PC-3 (cell line): Measurements from ENCODE around the gene GNRHR. TPM values are rescaled to one million over a fixed set of nuclear protein-coding genes. Genes with fewer than 3 reads are reported as not detected.
"Not testable (repeated sequence)": the region's sequence is repeated elsewhere in the genome, so short reads cannot be mapped to it uniquely, and the experiment has no call there.

Source experiments
- ATAC-seq: fragments of 200-7000 bp; cut with Tn5 transposase; 2 replicates; pipeline ENCODE4 v1.9.1; 2020; ENCODE audit warnings: mild to moderate bottlenecking, moderate library complexity
- BruUV-seq: library from RNA; stranded (reverse); fragments of 400-500 nt; replicated peaks from 2 replicates; lab custom pipeline; 2021; lab: Mats Ljungman, UMichigan
- CTCF ChIA-PET: fragments of 300-600 bp; sonication (Branson Sonifier 250); formaldehyde crosslinking; loops from one replicate; lab custom pipeline; 2022; ENCODE audit warnings: antibody characterized with exemption; lab: Charles Lee
- POLR2A ChIA-PET: fragments of 300-600 bp; sonication (Branson Sonifier 250); formaldehyde crosslinking; loops from one replicate; lab custom pipeline; 2022; ENCODE audit warnings: antibody characterized with exemption; ENCODE audit not compliant: unreplicated experiment; lab: Charles Lee
- DNase-seq: peaks from one replicate; pipeline ENCODE4 v3.0.0-alpha.2; 2015
- H2AFZ ChIP-seq: fragments of 300-600 bp; sonication (generic); 2 replicates; pipeline ENCODE4 v1.6.0; 2016; ENCODE audit warnings: antibody characterized with exemption, low read length
- H3F3A ChIP-seq: fragments of 300-600 bp; sonication (generic); one replicate; pipeline ENCODE4 v1.6.0; 2017; ENCODE audit warnings: antibody characterized with exemption, low read length, control low read depth, mild to moderate bottlenecking; ENCODE audit not compliant: unreplicated experiment
- H3K27ac ChIP-seq: fragments of 300-600 bp; sonication (generic); 2 replicates; pipeline ENCODE4 v1.5.1; 2016; ENCODE audit warnings: mild to moderate bottlenecking, low read length
- H3K27me3 ChIP-seq: fragments of 300-600 bp; sonication (generic); 2 replicates; pipeline ENCODE4 v1.6.1; 2016; ENCODE audit warnings: low read length, mixed read lengths
- H3K36me3 ChIP-seq: fragments of 300-600 bp; sonication (generic); 2 replicates; pipeline ENCODE4 v1.6.1; 2016; ENCODE audit warnings: low read depth, mixed run types, low read length, mixed read lengths
- H3K4me1 ChIP-seq: fragments of 300-600 bp; sonication (generic); 2 replicates; pipeline ENCODE4 v1.5.1; 2016; ENCODE audit warnings: low read length; ENCODE audit not compliant: insufficient read depth
- H3K4me2 ChIP-seq: fragments of 300-600 bp; sonication (generic); 2 replicates; pipeline ENCODE4 v1.6.0; 2016; ENCODE audit warnings: low read length
- H3K4me3 ChIP-seq: fragments of 300-600 bp; sonication (generic); 2 replicates; pipeline ENCODE4 v1.5.1; 2016; ENCODE audit warnings: mild to moderate bottlenecking, low read length, mixed read lengths
- H3K79me2 ChIP-seq: fragments of 300-600 bp; sonication (generic); 2 replicates; pipeline ENCODE4 v1.6.1; 2017; ENCODE audit warnings: low read length, mixed read lengths
- H3K9ac ChIP-seq: fragments of 300-600 bp; sonication (generic); 2 replicates; pipeline ENCODE4 v1.6.0; 2016; ENCODE audit warnings: mild to moderate bottlenecking, low read length
- H3K9me2 ChIP-seq: fragments of 300-600 bp; sonication (generic); replicated peaks from 2 replicates; pipeline ENCODE4 v1.6.1; 2016; ENCODE audit warnings: mixed run types, low read length, mixed read lengths
- H3K9me3 ChIP-seq: fragments of 300-600 bp; sonication (generic); 2 replicates; pipeline ENCODE4 v1.6.1; 2016; ENCODE audit warnings: low read length, mixed read lengths
- H4K20me1 ChIP-seq: fragments of 300-600 bp; sonication (generic); 2 replicates; pipeline ENCODE4 v1.6.1; 2016; ENCODE audit warnings: low read length, mixed read lengths
- CTCF ChIP-seq: fragments of 300-600 bp; sonication (generic); conservative IDR thresholded peaks from 2 replicates; pipeline ENCODE4 v1.5.1; 2017; ENCODE audit warnings: antibody characterized with exemption, low read depth, mild to moderate bottlenecking, low read length
- EZH2 ChIP-seq: fragments of 300-600 bp; sonication (generic); IDR thresholded peaks from one replicate; pipeline ENCODE4 v1.6.1; 2017; ENCODE audit warnings: antibody characterized with exemption, mild to moderate bottlenecking, low read length; ENCODE audit not compliant: unreplicated experiment
- EZH2phosphoT487 ChIP-seq: fragments of 300-600 bp; sonication (generic); IDR thresholded peaks from 2 replicates; pipeline ENCODE4 v1.6.1; 2018; ENCODE audit warnings: mild to moderate bottlenecking, antibody characterized with exemption, low read length, borderline replicate concordance
- intact Hi-C: fragments of 100-400 bp; cut with micrococcal nuclease; formaldehyde crosslinking; loops from 2 replicates; pipeline ENCODE4 v1.9.0; 2023
- total RNA-seq: library from RNA; depleted of rRNA; stranded (reverse); fragments of >200 nt; gene quantifications from 2 replicates; pipeline ENCODE4 v1.2.3, GENCODE V29; 2014

GNRHR gene
- total RNA-seq, 1 experiment from 2014 or later, result not detected

GRCh38 chr4:67743194-67743593, 11.0 kb downstream of the GNRHR start:
- Histone ChIP-seq H4K20me1 (no peaks in the 10 kb centered on the region), H3K9me3 (no peaks in the 10 kb centered on the region), H3F3A (no peaks in the 10 kb centered on the region), H3K4me2 (no peak overlapping the region), H2AFZ (no peak overlapping the region), H3K27me3 (no peaks in the 10 kb centered on the region), H3K4me3 (no peak overlapping the region), H3K9me2 (no peaks in the 10 kb centered on the region), H3K4me1 (no peaks in the 10 kb centered on the region), H3K79me2 (no peaks in the 10 kb centered on the region), H3K36me3 (no peaks in the 10 kb centered on the region), H3K27ac (no peak overlapping the region), H3K9ac (no peak overlapping the region)
- TF ChIP-seq EZH2, result no peak
- no peak for TF ChIP-seq CTCF
- ATAC-seq (no peak), DNase-seq (no peak)
- intact Hi-C loops, result no loop called here
- no TSS peak for BruUV-seq
- POLR2A ChIA-PET, result no interaction called here
- CTCF ChIA-PET, result no interaction called here

- Histone ChIP-seq H3K9me3 (no peaks in the 10 kb centered on the region), H3K4me3 (no peak overlapping the region), H3K4me1 (no peaks in the 10 kb centered on the region), H3K27me3 (no peaks in the 10 kb centered on the region), H3K36me3 (no peaks in the 10 kb centered on the region), H3K27ac (no peak overlapping the region), H3K79me2 (no peaks in the 10 kb centered on the region), H3K9me2 (no peaks in the 10 kb centered on the region), H2AFZ (no peak overlapping the region), H3K4me2 (no peak overlapping the region), H3K9ac (no peak overlapping the region), H3F3A (no peaks in the 10 kb centered on the region), H4K20me1 (no peaks in the 10 kb centered on the region)
- POLR2A ChIA-PET, result interaction anchor here (0.6 kb wide), 1 partner anchor 39 kb away, joined by 4 read pairs; no protein-coding TSS in a partner anchor
- intact Hi-C loops, result no loop called here
- TF ChIP-seq EZH2 (no peak), EZH2phosphoT487 (no peak), CTCF (no peak)
- DNase-seq (no peak), ATAC-seq (no peak)
- no TSS peak for BruUV-seq
- CTCF ChIA-PET, result no interaction called here
Measured at GRCh38 chr4:67736262-67736661, 17.9 kb downstream of the GNRHR start.

- H2AFZ ChIP-seq, result no peak overlapping the region
- H3K4me3 ChIP-seq, result no peak overlapping the region
- POLR2A ChIA-PET, result no interaction called here
- intact Hi-C loops, result no loop called here
- no peak for ATAC-seq
- no peak overlapping the region for H3K27ac ChIP-seq
- H4K20me1 ChIP-seq, result no peaks in the 10 kb centered on the region
- no peaks in the 10 kb centered on the region for H3F3A ChIP-seq
- no peaks in the 10 kb centered on the region for H3K4me1 ChIP-seq
- DNase-seq, result no peak
- CTCF ChIA-PET, result no interaction called here
- H3K4me2 ChIP-seq, result no peak overlapping the region
- no peaks in the 10 kb centered on the region for H3K9me2 ChIP-seq
- no peak overlapping the region for H3K9ac ChIP-seq
- H3K36me3 ChIP-seq, result no peaks in the 10 kb centered on the region
- BruUV-seq, result no TSS peak
- TF ChIP-seq EZH2phosphoT487 (no peak), EZH2 (no peak), CTCF (no peak)
- no peaks in the 10 kb centered on the region for H3K79me2 ChIP-seq
- no peaks in the 10 kb centered on the region for H3K9me3 ChIP-seq
- H3K27me3 ChIP-seq, result no peaks in the 10 kb centered on the region
Measured at GRCh38 chr4:67735325-67735724, 18.9 kb downstream of the GNRHR start.

- H3K9me2 ChIP-seq, H3F3A ChIP-seq, H3K9ac ChIP-seq, H3K27ac ChIP-seq, POLR2A ChIA-PET, H3K4me1 ChIP-seq, H3K36me3 ChIP-seq, BruUV-seq, H4K20me1 ChIP-seq, CTCF ChIA-PET, H2AFZ ChIP-seq, intact Hi-C loops, H3K4me3 ChIP-seq, H3K79me2 ChIP-seq, DNase-seq, H3K4me2 ChIP-seq, H3K27me3 ChIP-seq, ATAC-seq: not testable (repeated sequence)
- H3K9me3 ChIP-seq, result peaks cover 12% of the 10 kb centered on the region; the same call in 1 of the 2 replicates
Measured at GRCh38 chr4:67730511-67730910, 23.7 kb downstream of the GNRHR start.
